H1 (cell line): Measurements from ENCODE around the gene FKBP5. TPM values are rescaled to one million over a fixed set of nuclear protein-coding genes. Genes with fewer than 3 reads are reported as not detected.

Experiments used
- GTF2F1 ChIP-seq: IDR thresholded peaks from 2 replicates; pipeline ENCODE4 v1.6.1; 2012; ENCODE audit warnings: low read depth, low read length, improper control_type of control experiment, borderline replicate concordance
- KDM1A ChIP-seq: fragments of 200-600, 300-600 bp; sonication (generic); IDR thresholded peaks from 2 replicates; pipeline ENCODE4 v1.7.1; 2016; ENCODE audit warnings: mild to moderate bottlenecking, low read length, borderline replicate concordance
- MAFK ChIP-seq: IDR thresholded peaks from 2 replicates; pipeline ENCODE4 v1.6.1; 2012; ENCODE audit warnings: low read depth, mild to moderate bottlenecking, improper control_type of control experiment, low read length
- SIN3A ChIP-seq, 2 experiments: IDR thresholded peaks in 1 of 2; conservative IDR thresholded peaks in 1 of 2; 2 replicates each; pipeline ENCODE4 v1.6.1; 2011 to 2012; ENCODE audit warnings: low read length in 2 of 2, improper control_type of control experiment in 1 of 2, low read depth in 1 of 2, mild to moderate bottlenecking in 1 of 2
- TCF12 ChIP-seq: IDR thresholded peaks from 2 replicates; pipeline ENCODE4 v1.6.1; 2011; ENCODE audit warnings: low read depth, mild to moderate bottlenecking, low read length
- ZNF274 ChIP-seq: IDR thresholded peaks from 2 replicates; pipeline ENCODE4 v1.7.0; 2012; ENCODE audit warnings: low read length, borderline replicate concordance; ENCODE audit errors: extremely low read depth
- polyA plus RNA-seq, 7 experiments: library from polyadenylated mRNA; depleted of rRNA in 3 of 7; stranded (reverse) in 5 of 7; unstranded in 2 of 7; fragments of >200 nt in 5 of 7; fragments of 200-250 nt in 2 of 7; gene quantifications; 1 replicate in 5 of 7; 2 replicates in 1 of 7; 4 replicates in 1 of 7; pipeline versions ENCODE4 v1.2.1 to v1.2.3, GENCODE V29; 2011 to 2013; ENCODE audit warnings: missing spikeins in 2 of 7, mixed read lengths in 2 of 7
- total RNA-seq: library from RNA; stranded (reverse); fragmentation: NEBNext Ultra II Directional; extraction: Animal tissue kit (Norgen Biotek cat#: 25700); gene quantifications from 2 replicates; pipeline ENCODE4 v1.2.1, GENCODE V29; 2021

Gene FKBP5
- total and polyA plus RNA-seq, 2 of the 8 experiments (the other 6 are each of a cell fraction or from before 2014, with no cell fraction given) = 14.3 to 40.4 TPM

DNA sequence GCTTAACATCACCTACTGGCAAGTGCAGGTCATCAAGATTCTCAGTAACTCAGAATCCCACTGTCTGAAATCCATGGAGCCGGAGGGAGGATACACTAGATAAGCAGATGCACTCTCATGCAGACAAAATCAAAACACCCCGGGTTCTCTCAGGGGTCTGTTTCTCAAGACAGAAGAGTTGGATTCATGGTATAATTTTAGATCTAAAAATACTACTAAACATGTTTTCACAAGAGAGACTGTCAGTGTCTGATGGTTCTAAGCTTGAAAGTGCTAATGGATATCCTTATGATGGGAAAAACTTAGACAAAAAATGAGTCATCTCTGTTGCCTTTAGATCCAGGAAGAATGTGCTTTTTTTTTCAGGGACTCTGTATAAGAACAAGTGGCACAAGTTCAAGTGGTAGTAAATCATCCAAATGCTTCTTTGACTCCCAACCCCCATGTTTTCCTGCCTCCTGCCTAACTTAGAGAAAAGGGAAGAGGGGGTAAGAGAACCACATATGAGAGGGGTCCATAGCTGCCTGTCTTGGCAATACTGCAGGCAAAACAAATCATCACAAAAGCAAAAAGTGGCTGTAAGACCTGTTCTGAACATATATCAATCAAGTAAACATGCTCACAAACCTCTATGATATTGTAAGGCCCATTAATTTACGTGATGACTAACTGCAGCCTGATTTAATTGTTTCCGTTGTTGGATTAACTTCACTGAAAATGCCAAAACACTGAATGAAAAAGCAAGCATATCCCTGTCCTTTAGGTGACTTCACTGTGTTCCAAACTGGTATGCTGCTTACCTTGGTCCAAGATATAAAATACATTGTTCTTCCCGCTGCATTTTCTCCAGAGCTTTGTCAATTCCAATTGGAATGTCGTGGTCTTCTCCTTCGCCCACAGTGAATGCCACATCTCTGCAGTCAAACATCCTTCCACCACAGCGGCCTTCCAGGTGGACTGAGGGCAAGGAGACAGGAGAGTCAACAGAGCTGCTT lies 92.0 kb downstream of the FKBP5 start (continued):
- no peak for TF ChIP-seq SIN3A (conservative IDR thresholded peaks at IDR 0.05 in 1 of 2, IDR thresholded peaks at IDR 0.05 in 1 of 2; ENCODE audit: low read depth in 1 of 2, low read length in 2 of 2)
- no peak for TF ChIP-seq ZNF274
- no peak for TF ChIP-seq MAFK
- TF ChIP-seq TCF12 = no peak
- no peak for TF ChIP-seq KDM1A
- TF ChIP-seq GTF2F1 = no peak
